ENCODE data around the gene SHMT2.

Gene SHMT2

GRCh38 chr12:57192920-57193319 is 36.6 kb upstream of the SHMT2 start:
- DNase-seq (ENCODE audit: low read depth) = no peak
- H3K4me3 ChIP-seq (replicated peaks; ENCODE audit: low read depth, low read length) = no peak overlapping the region
- no peak for TF ChIP-seq CTCF (IDR thresholded peaks at IDR 0.05; ENCODE audit: low read length, missing control alignments)

DNA sequence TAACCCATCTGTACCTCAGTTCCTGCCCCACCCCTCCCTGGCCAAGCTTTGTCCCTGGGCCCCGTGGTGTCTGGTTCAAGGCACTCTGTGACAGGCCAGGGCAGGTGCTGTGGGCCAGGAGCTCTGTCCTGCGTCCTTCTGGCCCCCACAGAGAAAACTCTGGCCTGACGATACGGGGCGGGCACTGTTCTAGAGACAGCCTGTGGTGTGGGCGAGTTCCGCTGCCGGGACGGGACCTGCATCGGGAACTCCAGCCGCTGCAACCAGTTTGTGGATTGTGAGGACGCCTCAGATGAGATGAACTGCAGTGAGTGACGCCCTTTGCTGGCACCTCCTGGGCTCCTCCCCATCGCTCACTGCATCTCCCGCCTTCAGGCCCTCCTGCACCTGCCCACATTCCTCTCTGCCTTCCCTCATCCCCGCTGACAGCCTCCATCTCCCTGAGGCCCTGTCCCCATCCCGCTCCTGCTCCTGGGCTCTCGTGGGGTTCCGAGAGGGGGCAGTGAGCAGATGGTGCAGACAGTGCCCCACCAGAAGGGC is 35.7 kb upstream of the SHMT2 start:
- no peak for DNase-seq (ENCODE audit: low read depth)
- no peak for TF ChIP-seq CTCF (IDR thresholded peaks at IDR 0.05; ENCODE audit: low read length, missing control alignments)

DNA sequence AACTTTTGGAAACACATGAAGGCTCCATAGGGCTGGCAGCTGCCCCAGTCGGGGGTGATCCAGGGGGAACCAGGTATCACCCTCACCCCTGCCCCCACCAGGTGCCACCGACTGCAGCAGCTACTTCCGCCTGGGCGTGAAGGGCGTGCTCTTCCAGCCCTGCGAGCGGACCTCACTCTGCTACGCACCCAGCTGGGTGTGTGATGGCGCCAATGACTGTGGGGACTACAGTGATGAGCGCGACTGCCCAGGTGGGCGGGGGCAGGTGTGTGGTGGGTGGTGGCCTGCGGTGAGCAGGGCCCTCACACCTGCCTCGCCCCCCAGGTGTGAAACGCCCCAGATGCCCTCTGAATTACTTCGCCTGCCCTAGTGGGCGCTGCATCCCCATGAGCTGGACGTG is 35.3 kb upstream of the SHMT2 start:
- no peak for TF ChIP-seq CTCF (IDR thresholded peaks at IDR 0.05; ENCODE audit: low read length, missing control alignments)
- no peak for DNase-seq (ENCODE audit: low read depth)
- H3K4me3 ChIP-seq (replicated peaks; ENCODE audit: low read depth, low read length) = no peak overlapping the region

More for the DNA sequence above, 35.7 kb upstream of the SHMT2 start:
- no peak overlapping the region for H3K4me3 ChIP-seq (replicated peaks; ENCODE audit: low read depth, low read length)

DNA sequence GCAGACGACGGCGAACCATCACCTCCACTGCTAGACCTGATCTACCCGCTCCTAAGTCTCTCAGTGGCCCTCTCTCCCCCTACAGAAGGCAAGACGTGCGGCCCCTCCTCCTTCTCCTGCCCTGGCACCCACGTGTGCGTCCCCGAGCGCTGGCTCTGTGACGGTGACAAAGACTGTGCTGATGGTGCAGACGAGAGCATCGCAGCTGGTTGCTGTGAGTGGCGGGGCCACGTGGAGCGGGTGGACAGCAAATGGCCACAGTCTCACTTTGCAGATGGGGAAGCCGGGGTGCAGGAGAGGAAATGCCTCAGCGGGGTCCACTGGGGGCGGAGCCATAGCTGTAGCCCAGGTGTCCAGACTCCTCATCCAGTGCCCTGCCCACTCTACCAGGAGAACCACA is 34.3 kb upstream of the SHMT2 start:
- no peak for DNase-seq (ENCODE audit: low read depth)
- no peak for TF ChIP-seq CTCF (IDR thresholded peaks at IDR 0.05; ENCODE audit: low read length, missing control alignments)

DNA sequence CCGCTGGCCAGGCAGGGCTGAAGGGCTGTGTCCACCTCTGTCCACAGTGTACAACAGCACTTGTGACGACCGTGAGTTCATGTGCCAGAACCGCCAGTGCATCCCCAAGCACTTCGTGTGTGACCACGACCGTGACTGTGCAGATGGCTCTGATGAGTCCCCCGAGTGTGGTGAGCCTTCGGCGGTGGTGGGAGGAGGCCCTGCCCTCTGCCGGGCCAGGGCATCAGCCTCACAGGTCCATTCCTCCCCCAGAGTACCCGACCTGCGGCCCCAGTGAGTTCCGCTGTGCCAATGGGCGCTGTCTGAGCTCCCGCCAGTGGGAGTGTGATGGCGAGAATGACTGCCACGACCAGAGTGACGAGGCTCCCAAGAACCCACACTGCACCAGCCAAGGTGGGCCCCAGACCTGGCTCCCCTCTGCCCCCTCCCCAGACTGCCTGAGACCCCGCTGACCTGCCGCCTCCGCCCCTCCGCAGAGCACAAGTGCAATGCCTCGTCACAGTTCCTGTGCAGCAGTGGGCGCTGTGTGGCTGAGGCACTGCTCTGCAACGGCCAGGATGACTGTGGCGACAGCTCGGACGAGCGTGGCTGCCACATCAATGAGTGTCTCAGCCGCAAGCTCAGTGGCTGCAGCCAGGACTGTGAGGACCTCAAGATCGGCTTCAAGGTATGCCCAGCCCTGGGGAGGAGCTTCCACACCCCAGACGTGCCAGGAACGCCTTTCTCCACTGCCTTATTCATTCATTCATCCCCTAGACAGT is 33.7 kb upstream of the SHMT2 start:
- DNase-seq (ENCODE audit: low read depth) = no peak
- H3K4me3 ChIP-seq (replicated peaks; ENCODE audit: low read depth, low read length) = no peak overlapping the region
- TF ChIP-seq CTCF (IDR thresholded peaks at IDR 0.05; ENCODE audit: low read length, missing control alignments) = no peak

More for the DNA sequence above, 34.3 kb upstream of the SHMT2 start:
- H3K4me3 ChIP-seq (replicated peaks; ENCODE audit: low read depth, low read length) = no peak overlapping the region

GRCh38 chr12:57196439-57196838 is 33.1 kb upstream of the SHMT2 start:
- no peak for DNase-seq (ENCODE audit: low read depth)
- no peak for TF ChIP-seq CTCF (IDR thresholded peaks at IDR 0.05; ENCODE audit: low read length, missing control alignments)
- no peak overlapping the region for H3K4me3 ChIP-seq (replicated peaks; ENCODE audit: low read depth, low read length)

DNA sequence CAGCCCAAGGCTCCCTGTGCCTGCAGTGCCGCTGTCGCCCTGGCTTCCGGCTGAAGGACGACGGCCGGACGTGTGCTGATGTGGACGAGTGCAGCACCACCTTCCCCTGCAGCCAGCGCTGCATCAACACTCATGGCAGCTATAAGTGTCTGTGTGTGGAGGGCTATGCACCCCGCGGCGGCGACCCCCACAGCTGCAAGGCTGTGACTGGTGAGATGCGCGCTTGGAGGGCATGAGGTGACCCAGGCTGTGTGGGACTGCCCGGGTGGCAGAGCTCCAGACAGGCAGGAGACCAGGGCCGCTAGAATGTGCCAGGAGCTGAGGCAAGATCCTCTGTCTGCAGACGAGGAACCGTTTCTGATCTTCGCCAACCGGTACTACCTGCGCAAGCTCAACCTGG is 32.6 kb upstream of the SHMT2 start:
- no peak for DNase-seq (ENCODE audit: low read depth)
- no peak overlapping the region for H3K4me3 ChIP-seq (replicated peaks; ENCODE audit: low read depth, low read length)
- TF ChIP-seq CTCF (IDR thresholded peaks at IDR 0.05; ENCODE audit: low read length, missing control alignments) = no peak
